ENCODE measurements around the gene ORM1. TPM values are rescaled to one million over a fixed set of nuclear protein-coding genes. Genes with fewer than 3 reads are reported as not detected.
A peak's percentile ranks its signal among the peaks of the same experiment; 100 is the strongest.

ORM1 gene
- total and polyA plus RNA-seq, 2 donors (not counting 1 experiment from before 2014, with no cell fraction given), result not detected

- no peak overlapping the region for H3K4me3 ChIP-seq (replicated peaks in 1 of 4; ENCODE audit: control extremely low read depth in 1 of 4, insufficient read depth in 1 of 4, low read depth in 3 of 4, low read length in 4 of 4)
- H2AFZ ChIP-seq (ENCODE audit: low read length), result no peak overlapping the region
- DNase-seq (ENCODE audit: low read depth in 2 of 2), result no peak
- no peaks in the 10 kb centered on the region for H3K4me1 ChIP-seq (ENCODE audit: control insufficient read depth, extremely low read depth, insufficient read depth, low read length)
- H3K9me3 ChIP-seq (ENCODE audit: control insufficient read depth, insufficient read depth, low read depth, low read length), result no peaks in the 10 kb centered on the region
- H4K20me1 ChIP-seq (ENCODE audit: control insufficient read depth, extremely low read depth, insufficient read depth, low read length), result no peaks in the 10 kb centered on the region
- peaks cover 13% of the 10 kb centered on the region for H3K36me3 ChIP-seq (ENCODE audit: control insufficient read depth, insufficient read depth, low read length)
- no peak overlapping the region for H3K9ac ChIP-seq (ENCODE audit: insufficient read depth, low read length)
- H3K4me2 ChIP-seq (ENCODE audit: extremely low read depth, insufficient read depth, low read length), result no peak overlapping the region
- H3K27ac ChIP-seq (ENCODE audit: insufficient read depth, low read length), result no peak overlapping the region
- TF ChIP-seq EZH2 (IDR thresholded peaks at IDR 0.05; ENCODE audit: low read length, missing control alignments) (no peak), CTCF (conservative IDR thresholded peaks at IDR 0.05 in 1 of 2, IDR thresholded peaks at IDR 0.05 in 1 of 2; ENCODE audit: low read depth in 1 of 2, low read length in 2 of 2) (no peak)
- no peaks in the 10 kb centered on the region for H3K27me3 ChIP-seq (ENCODE audit: control insufficient read depth, insufficient read depth, low read length)
- no peaks in the 10 kb centered on the region for H3K79me2 ChIP-seq (ENCODE audit: control insufficient read depth, insufficient read depth, low read length)
Observed at GRCh38 chr9:114336699-114337395, 13.9 kb downstream of the ORM1 start.

DNA sequence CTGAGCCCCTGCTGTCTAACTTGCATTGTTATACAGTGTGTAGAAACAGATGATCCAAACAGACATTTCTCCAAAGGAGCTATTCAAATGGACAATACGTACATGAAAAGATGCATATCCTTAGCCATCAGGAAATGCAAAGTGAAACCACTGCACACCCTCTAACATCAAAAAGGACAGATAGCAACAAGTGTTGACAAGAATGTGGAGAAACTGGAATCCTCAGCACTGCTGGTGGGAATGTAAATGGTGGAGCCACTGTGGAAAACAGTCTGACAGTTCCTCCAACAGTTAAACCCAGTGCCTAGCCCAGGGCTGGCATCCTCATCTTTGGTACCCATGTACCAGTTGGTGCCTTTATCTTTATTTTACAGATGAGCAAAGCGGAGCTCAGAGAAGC is 15.3 kb downstream of the ORM1 start:
- no peak overlapping the region for H2AFZ ChIP-seq (ENCODE audit: low read length)
- no peaks in the 10 kb centered on the region for H3K79me2 ChIP-seq (ENCODE audit: control insufficient read depth, insufficient read depth, low read length)
- TF ChIP-seq CTCF (conservative IDR thresholded peaks at IDR 0.05 in 1 of 2, IDR thresholded peaks at IDR 0.05 in 1 of 2; ENCODE audit: low read depth in 1 of 2, low read length in 2 of 2), result no peak
- TF ChIP-seq EZH2 (IDR thresholded peaks at IDR 0.05; ENCODE audit: low read length, missing control alignments), result no peak
- no peaks in the 10 kb centered on the region for H3K4me1 ChIP-seq (ENCODE audit: control insufficient read depth, extremely low read depth, insufficient read depth, low read length)
- H3K9me3 ChIP-seq (ENCODE audit: control insufficient read depth, insufficient read depth, low read depth, low read length), result no peaks in the 10 kb centered on the region
- no peak overlapping the region for H3K4me2 ChIP-seq (ENCODE audit: extremely low read depth, insufficient read depth, low read length)
- H3K27me3 ChIP-seq (ENCODE audit: control insufficient read depth, insufficient read depth, low read length), result no peaks in the 10 kb centered on the region
- no peak for DNase-seq (ENCODE audit: low read depth in 2 of 2)
- peaks cover 18% of the 10 kb centered on the region for H3K36me3 ChIP-seq (ENCODE audit: control insufficient read depth, insufficient read depth, low read length)
- no peak overlapping the region for H3K9ac ChIP-seq (ENCODE audit: insufficient read depth, low read length)
- no peaks in the 10 kb centered on the region for H4K20me1 ChIP-seq (ENCODE audit: control insufficient read depth, extremely low read depth, insufficient read depth, low read length)
- no peak overlapping the region for H3K27ac ChIP-seq (ENCODE audit: insufficient read depth, low read length)
- no peak overlapping the region for H3K4me3 ChIP-seq (replicated peaks in 1 of 4; ENCODE audit: control extremely low read depth in 1 of 4, insufficient read depth in 1 of 4, low read depth in 3 of 4, low read length in 4 of 4)

GRCh38 chr9:114339130-114339908 is 16.4 kb downstream of the ORM1 start:
- H3K9me3 ChIP-seq (ENCODE audit: control insufficient read depth, insufficient read depth, low read depth, low read length), result no peaks in the 10 kb centered on the region
- H3K79me2 ChIP-seq (ENCODE audit: control insufficient read depth, insufficient read depth, low read length), result no peaks in the 10 kb centered on the region
- no peaks in the 10 kb centered on the region for H3K27me3 ChIP-seq (ENCODE audit: control insufficient read depth, insufficient read depth, low read length)
- H3K4me2 ChIP-seq (ENCODE audit: extremely low read depth, insufficient read depth, low read length), result no peak overlapping the region
- no peak overlapping the region for H3K4me3 ChIP-seq (replicated peaks in 1 of 4; ENCODE audit: control extremely low read depth in 1 of 4, insufficient read depth in 1 of 4, low read depth in 3 of 4, low read length in 4 of 4)
- H3K27ac ChIP-seq (ENCODE audit: insufficient read depth, low read length), result no peak overlapping the region
- TF ChIP-seq CTCF (conservative IDR thresholded peaks at IDR 0.05 in 1 of 2, IDR thresholded peaks at IDR 0.05 in 1 of 2; ENCODE audit: low read depth in 1 of 2, low read length in 2 of 2), result peak; percentile 81 to 85
- TF ChIP-seq EZH2 (IDR thresholded peaks at IDR 0.05; ENCODE audit: low read length, missing control alignments), result no peak
- peaks cover 18% of the 10 kb centered on the region for H3K36me3 ChIP-seq (ENCODE audit: control insufficient read depth, insufficient read depth, low read length)
- H3K4me1 ChIP-seq (ENCODE audit: control insufficient read depth, extremely low read depth, insufficient read depth, low read length), result no peaks in the 10 kb centered on the region
- no peaks in the 10 kb centered on the region for H4K20me1 ChIP-seq (ENCODE audit: control insufficient read depth, extremely low read depth, insufficient read depth, low read length)
- DNase-seq (ENCODE audit: low read depth in 2 of 2), result peak; percentile 29 to 51
- no peak overlapping the region for H2AFZ ChIP-seq (ENCODE audit: low read length)
- no peak overlapping the region for H3K9ac ChIP-seq (ENCODE audit: insufficient read depth, low read length)
